Measurements from ENCODE around the gene EGR2. TPM values are rescaled to one million over a fixed set of nuclear protein-coding genes. Genes with fewer than 3 reads are reported as not detected.

Gene EGR2
- total RNA-seq, 1 experiment from 2014 or later: 2.3 TPM

DNA sequence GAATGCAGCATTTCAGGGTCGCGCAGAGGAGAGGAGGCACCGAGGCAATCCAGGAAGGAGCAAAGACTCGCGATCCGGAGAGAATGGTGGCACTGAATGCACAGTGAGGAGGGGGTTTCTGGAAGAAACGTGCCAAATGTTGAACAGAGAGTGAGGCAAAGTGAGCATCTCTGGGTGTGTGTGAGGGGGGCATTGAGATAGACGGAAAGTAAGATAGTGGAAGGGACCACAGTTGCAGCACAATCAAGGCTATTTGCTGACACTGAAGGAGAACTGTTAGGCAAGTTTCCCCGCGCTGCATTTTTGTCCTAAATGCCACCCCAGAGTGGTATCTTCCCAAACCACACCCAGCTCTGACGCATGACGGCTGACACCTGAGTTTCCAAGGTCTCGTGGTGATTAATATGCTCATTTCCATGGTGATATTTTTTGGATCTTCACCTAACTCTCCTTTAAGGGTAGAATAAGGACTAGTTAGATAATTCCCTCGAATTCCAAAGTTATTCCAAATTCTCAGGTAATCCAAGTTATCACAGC is 26.1 kb downstream of the EGR2 start:
- H3K4me3 ChIP-seq (replicated peaks in 1 of 2; ENCODE audit: low read depth in 1 of 2, low read length in 2 of 2): no peak overlapping the region
- CTCF ChIA-PET: no interaction called here
- no peaks in the 10 kb centered on the region for H4K20me1 ChIP-seq (ENCODE audit: insufficient read depth)
- POLR2A ChIA-PET: no interaction called here
- ATAC-seq (no peak), DNase-seq (ENCODE audit: low read depth, low spot score) (no peak)
- RAD21 ChIA-PET (ENCODE audit: low non-redundant PET in 1 of 2, low total read pairs in 2 of 2, uncharacterized antibody in 2 of 2, unreplicated experiment in 2 of 2): no interaction called here
- H3K4me1 ChIP-seq (ENCODE audit: control insufficient read depth in 1 of 2, insufficient read depth in 2 of 2, low read length in 2 of 2): no peaks in the 10 kb centered on the region
- H3K36me3 ChIP-seq (ENCODE audit: control insufficient read depth in 1 of 2, insufficient read depth in 2 of 2, low read length in 2 of 2): no peaks in the 10 kb centered on the region
- no peaks in the 10 kb centered on the region for H3K79me2 ChIP-seq (ENCODE audit: insufficient read depth, low read length)
- TF ChIP-seq, protein P1, sequence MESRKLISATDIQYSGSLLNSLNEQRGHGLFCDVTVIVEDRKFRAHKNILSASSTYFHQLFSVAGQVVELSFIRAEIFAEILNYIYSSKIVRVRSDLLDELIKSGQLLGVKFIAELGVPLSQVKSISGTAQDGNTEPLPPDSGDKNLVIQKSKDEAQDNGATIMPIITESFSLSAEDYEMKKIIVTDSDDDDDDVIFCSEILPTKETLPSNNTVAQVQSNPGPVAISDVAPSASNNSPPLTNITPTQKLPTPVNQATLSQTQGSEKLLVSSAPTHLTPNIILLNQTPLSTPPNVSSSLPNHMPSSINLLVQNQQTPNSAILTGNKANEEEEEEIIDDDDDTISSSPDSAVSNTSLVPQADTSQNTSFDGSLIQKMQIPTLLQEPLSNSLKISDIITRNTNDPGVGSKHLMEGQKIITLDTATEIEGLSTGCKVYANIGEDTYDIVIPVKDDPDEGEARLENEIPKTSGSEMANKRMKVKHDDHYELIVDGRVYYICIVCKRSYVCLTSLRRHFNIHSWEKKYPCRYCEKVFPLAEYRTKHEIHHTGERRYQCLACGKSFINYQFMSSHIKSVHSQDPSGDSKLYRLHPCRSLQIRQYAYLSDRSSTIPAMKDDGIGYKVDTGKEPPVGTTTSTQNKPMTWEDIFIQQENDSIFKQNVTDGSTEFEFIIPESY (IDR thresholded peaks at IDR 0.05; ENCODE audit: extremely low read depth, insufficient replicate concordance, low read length): no peak
- TF ChIP-seq ZFX (IDR thresholded peaks at IDR 0.05) (no peak), JUND (IDR thresholded peaks at IDR 0.05) (no peak), ELF1 (IDR thresholded peaks at IDR 0.05; ENCODE audit: borderline replicate concordance, low read depth) (no peak), SP1 (IDR thresholded peaks at IDR 0.05; ENCODE audit: low read depth) (no peak), EZH2phosphoT487 (IDR thresholded peaks at IDR 0.05; ENCODE audit: borderline replicate concordance) (no peak), CEBPB (IDR thresholded peaks at IDR 0.05; ENCODE audit: low read depth) (no peak), ZNF274 (IDR thresholded peaks at IDR 0.05; ENCODE audit: low read depth, low read length) (no peak), RAD21 (IDR thresholded peaks at IDR 0.05; ENCODE audit: low read depth) (no peak), SIN3A (IDR thresholded peaks at IDR 0.05; ENCODE audit: low read depth) (no peak), SRF (IDR thresholded peaks at IDR 0.05; ENCODE audit: low read depth) (no peak), POLR2A (IDR thresholded peaks at IDR 0.05; ENCODE audit: borderline replicate concordance, extremely low read depth, insufficient read depth, insufficient read length) (no peak)
- TF ChIP-seq, protein P2, sequence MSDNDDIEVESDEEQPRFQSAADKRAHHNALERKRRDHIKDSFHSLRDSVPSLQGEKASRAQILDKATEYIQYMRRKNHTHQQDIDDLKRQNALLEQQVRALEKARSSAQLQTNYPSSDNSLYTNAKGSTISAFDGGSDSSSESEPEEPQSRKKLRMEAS (IDR thresholded peaks at IDR 0.05): no peak
- TF ChIP-seq, protein P3, sequence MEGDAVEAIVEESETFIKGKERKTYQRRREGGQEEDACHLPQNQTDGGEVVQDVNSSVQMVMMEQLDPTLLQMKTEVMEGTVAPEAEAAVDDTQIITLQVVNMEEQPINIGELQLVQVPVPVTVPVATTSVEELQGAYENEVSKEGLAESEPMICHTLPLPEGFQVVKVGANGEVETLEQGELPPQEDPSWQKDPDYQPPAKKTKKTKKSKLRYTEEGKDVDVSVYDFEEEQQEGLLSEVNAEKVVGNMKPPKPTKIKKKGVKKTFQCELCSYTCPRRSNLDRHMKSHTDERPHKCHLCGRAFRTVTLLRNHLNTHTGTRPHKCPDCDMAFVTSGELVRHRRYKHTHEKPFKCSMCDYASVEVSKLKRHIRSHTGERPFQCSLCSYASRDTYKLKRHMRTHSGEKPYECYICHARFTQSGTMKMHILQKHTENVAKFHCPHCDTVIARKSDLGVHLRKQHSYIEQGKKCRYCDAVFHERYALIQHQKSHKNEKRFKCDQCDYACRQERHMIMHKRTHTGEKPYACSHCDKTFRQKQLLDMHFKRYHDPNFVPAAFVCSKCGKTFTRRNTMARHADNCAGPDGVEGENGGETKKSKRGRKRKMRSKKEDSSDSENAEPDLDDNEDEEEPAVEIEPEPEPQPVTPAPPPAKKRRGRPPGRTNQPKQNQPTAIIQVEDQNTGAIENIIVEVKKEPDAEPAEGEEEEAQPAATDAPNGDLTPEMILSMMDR (IDR thresholded peaks at IDR 0.05 in 2 of 3, conservative IDR thresholded peaks at IDR 0.05 in 1 of 3; ENCODE audit: borderline replicate concordance in 1 of 3, insufficient read depth in 1 of 3, low read depth in 2 of 3, low read length in 2 of 3): no peak
- TF ChIP-seq, protein P4, sequence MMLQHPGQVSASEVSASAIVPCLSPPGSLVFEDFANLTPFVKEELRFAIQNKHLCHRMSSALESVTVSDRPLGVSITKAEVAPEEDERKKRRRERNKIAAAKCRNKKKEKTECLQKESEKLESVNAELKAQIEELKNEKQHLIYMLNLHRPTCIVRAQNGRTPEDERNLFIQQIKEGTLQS (IDR thresholded peaks at IDR 0.05): no peak
- H3K27ac ChIP-seq (ENCODE audit: low read depth, low read length): no peak overlapping the region
- no TSS peak for BruUV-seq (replicated peaks)
- H3K27me3 ChIP-seq (ENCODE audit: insufficient read depth, low read length): no peaks in the 10 kb centered on the region
- no peaks in the 10 kb centered on the region for H3K9me2 ChIP-seq (ENCODE audit: insufficient read depth)
- H3K4me2 ChIP-seq (ENCODE audit: low read length): no peak overlapping the region
- H3K9me3 ChIP-seq (ENCODE audit: control insufficient read depth in 1 of 2, insufficient read depth in 1 of 2, low read depth in 1 of 2, low read length in 2 of 2): no peaks in the 10 kb centered on the region
- no peak overlapping the region for H3K9ac ChIP-seq (ENCODE audit: low read length)
- no peak overlapping the region for H2AFZ ChIP-seq (ENCODE audit: low read depth, low read length, poor library complexity, severe bottlenecking)
- intact Hi-C loops (cut with micrococcal nuclease): no loop called here

Measured in HCT116 (cell line).